Fibroblast of villous mesenchyme (primary cell): ENCODE data around the gene TSSK6. TPM values are rescaled to one million over a fixed set of nuclear protein-coding genes. Genes with fewer than 3 reads are reported as not detected.

Experiments
- DNase-seq: peaks from one replicate; pipeline ENCODE4 v3.0.0-alpha.2; 2010; ENCODE audit warnings: low read depth
- H3K4me3 ChIP-seq: 2 replicates; pipeline ENCODE4 v1.5.1; 2011; ENCODE audit warnings: low read depth, mild to moderate bottlenecking, low read length
- total RNA-seq: library from RNA; depleted of rRNA; stranded (reverse); fragments of >200 nt; gene quantifications from 2 replicates; pipeline ENCODE4 v1.2.3, GENCODE V29; 2012
- TF ChIP-seq, protein P1 (sequence below): IDR thresholded peaks from 2 replicates; pipeline ENCODE4 v1.5.1; 2012; ENCODE audit warnings: low read depth, mild to moderate bottlenecking, low read length; ENCODE audit not compliant: insufficient read depth

The TSSK6 gene
- total RNA-seq, 1 donor: 1.3 TPM

DNA sequence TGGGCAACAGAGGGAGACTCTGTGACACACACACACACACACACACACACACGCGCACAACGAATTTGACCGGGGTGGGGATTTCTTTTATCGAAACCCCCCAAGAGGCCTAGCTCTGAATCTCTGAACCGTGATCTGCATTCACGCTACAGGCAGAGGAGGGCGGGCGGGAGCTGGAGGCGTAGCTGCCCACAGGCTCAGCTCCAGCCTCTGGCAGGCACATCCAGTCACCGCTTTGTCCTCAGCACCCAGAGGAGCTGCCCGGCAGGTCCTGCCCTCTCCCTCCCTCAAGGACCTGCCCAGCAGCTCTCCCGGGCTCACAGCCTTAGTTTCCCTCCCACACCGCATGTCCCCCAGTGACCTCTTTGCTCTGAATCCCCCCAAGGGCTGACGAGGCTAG lies 42.7 kb upstream of the TSSK6 start:
- no peak for DNase-seq
- no peak overlapping the region for H3K4me3 ChIP-seq
- TF ChIP-seq, protein P1, sequence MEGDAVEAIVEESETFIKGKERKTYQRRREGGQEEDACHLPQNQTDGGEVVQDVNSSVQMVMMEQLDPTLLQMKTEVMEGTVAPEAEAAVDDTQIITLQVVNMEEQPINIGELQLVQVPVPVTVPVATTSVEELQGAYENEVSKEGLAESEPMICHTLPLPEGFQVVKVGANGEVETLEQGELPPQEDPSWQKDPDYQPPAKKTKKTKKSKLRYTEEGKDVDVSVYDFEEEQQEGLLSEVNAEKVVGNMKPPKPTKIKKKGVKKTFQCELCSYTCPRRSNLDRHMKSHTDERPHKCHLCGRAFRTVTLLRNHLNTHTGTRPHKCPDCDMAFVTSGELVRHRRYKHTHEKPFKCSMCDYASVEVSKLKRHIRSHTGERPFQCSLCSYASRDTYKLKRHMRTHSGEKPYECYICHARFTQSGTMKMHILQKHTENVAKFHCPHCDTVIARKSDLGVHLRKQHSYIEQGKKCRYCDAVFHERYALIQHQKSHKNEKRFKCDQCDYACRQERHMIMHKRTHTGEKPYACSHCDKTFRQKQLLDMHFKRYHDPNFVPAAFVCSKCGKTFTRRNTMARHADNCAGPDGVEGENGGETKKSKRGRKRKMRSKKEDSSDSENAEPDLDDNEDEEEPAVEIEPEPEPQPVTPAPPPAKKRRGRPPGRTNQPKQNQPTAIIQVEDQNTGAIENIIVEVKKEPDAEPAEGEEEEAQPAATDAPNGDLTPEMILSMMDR: no peak

DNA sequence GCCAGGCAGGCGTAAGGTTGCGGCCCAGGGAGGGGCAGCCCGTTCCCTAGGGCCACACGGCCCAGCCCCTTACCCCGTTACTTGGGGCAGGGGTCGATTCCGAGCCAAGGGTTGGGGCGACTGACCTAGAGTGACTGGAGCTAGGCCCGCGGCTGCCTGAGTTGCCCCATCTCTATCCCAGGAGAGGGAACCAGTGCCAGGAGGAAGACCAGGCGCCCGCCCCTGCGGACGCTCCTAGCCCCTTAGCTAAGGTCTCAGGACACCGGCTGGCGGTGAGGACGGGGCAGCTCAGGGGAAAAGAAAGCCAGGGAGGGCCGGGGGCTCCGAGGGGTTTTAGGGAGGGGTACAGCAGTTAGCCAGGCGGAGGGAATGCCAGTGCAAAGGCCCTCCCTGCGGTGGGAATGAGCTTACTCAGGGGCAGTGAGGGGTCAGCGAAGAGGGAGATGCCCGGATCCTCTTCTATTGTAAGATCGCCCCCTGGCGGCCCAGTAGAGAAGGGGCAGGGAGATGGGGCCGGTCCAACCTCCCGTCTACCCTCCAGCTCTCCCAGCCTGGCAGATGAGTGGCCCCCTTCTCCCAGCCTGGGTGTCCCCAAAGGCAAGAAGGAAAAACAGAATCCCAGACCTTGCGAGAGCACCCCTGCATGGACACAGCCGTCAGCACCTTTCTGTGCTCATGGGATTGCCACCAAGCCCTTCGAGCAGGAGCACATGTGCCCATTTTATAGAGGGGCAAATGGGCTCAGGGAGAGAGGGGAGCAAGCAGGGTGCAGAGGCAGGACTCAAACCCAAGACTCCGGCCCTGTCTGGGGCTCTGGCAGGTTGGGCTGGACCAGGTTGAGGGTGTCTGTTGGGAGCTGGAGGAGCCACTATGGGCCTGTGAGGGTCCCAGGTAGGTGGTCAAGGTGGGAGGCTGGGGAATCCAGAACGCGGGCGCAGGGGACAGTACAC lies 39.0 kb upstream of the TSSK6 start:
- TF ChIP-seq, protein P1: peak; percentile 74
- no peak overlapping the region for H3K4me3 ChIP-seq
- peak; percentile 30 for DNase-seq

DNA sequence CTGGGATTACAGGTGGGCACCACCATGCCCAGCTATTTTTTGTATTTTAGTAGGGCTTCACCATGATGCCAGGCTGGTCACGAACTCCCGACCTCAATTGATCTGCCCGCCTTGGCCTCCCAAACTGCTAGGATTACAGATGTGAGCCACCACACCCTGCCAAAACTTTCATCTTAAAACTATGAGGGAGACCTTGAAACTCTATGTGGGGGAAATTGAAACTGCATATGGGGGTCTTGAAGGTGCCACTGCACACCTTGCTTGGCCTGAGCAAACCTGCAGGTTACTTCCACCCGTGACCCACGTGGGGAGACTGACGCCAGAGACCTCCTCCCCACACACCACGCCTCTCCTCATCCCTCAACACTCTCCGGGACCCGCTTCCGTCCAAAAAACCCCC lies 38.3 kb upstream of the TSSK6 start:
- H3K4me3 ChIP-seq: no peak overlapping the region
- TF ChIP-seq, protein P1: no peak
- DNase-seq: no peak

GRCh38 chr19:19552798-19553197 lies 37.5 kb upstream of the TSSK6 start:
- TF ChIP-seq, protein P1: peak; percentile 65
- H3K4me3 ChIP-seq: no peak overlapping the region
- DNase-seq: no peak

GRCh38 chr19:19551853-19552192 lies 36.5 kb upstream of the TSSK6 start:
- H3K4me3 ChIP-seq: no peak overlapping the region
- TF ChIP-seq, protein P1: no peak
- DNase-seq: no peak

GRCh38 chr19:19550972-19551852 lies 35.9 kb upstream of the TSSK6 start:
- no peak for DNase-seq
- TF ChIP-seq, protein P1: no peak
- no peak overlapping the region for H3K4me3 ChIP-seq
